Measurements from ENCODE around the gene ASCL1. TPM values are rescaled to one million over a fixed set of nuclear protein-coding genes. Genes with fewer than 3 reads are reported as not detected.

ASCL1 gene
- polyA plus RNA-seq, 1 of the 3 experiments (the other 2 are of a cell fraction) = 0.21 TPM

GRCh38 chr12:102916252-102917025 is 41.0 kb upstream of the ASCL1 start:
- H3K36me3 ChIP-seq (replicated peaks in 1 of 2; ENCODE audit: control insufficient read depth in 1 of 2, insufficient read depth in 2 of 2, low read length in 1 of 2) = no peaks in the 10 kb centered on the region
- no peak overlapping the region for H3K9ac ChIP-seq
- H3K27ac ChIP-seq (ENCODE audit: low read depth in 2 of 2, low read length in 1 of 2) = no peak overlapping the region
- no peaks in the 10 kb centered on the region; a peak in 1 of 4 replicates for H3K4me1 ChIP-seq (ENCODE audit: control insufficient read depth in 1 of 2, insufficient read depth in 2 of 2, low read depth in 1 of 2, low read length in 1 of 2)
- H2AFZ ChIP-seq (ENCODE audit: low read depth) = no peak overlapping the region
- H3F3A ChIP-seq (replicated peaks; ENCODE audit: insufficient read depth) = no peaks in the 10 kb centered on the region
- no peaks in the 10 kb centered on the region for H3K27me3 ChIP-seq (ENCODE audit: insufficient read depth)
- H3K9me2 ChIP-seq = no peaks in the 10 kb centered on the region
- 19% methylated on average over 5 of the region's 5 CpGs for WGBS (ENCODE audit: low lambda C conversion rate)
- H4K20me1 ChIP-seq (ENCODE audit: insufficient read depth) = no peaks in the 10 kb centered on the region
- ChIA-PET CTCF (interaction anchor here (0.9 kb wide), 1 partner anchor 33 kb away, joined by 3 read pairs; no protein-coding TSS in a partner anchor), POLR2A (no interaction called here)
- H3K79me2 ChIP-seq (ENCODE audit: insufficient read depth) = no peaks in the 10 kb centered on the region
- DNase-seq = no peak
- H3K9me3 ChIP-seq = no peaks in the 10 kb centered on the region
- H3K4me3 ChIP-seq (ENCODE audit: low read depth in 2 of 2, low read length in 1 of 2) = no peak overlapping the region
- TF ChIP-seq CHD2 (IDR thresholded peaks at IDR 0.05; ENCODE audit: low read length, partially characterized antibody) = no peak
- TF ChIP-seq PBX3 (IDR thresholded peaks at IDR 0.05) = no peak
- no peak for TF ChIP-seq RFX5 (IDR thresholded peaks at IDR 0.05; ENCODE audit: low read length)
- TF ChIP-seq TCF12 (IDR thresholded peaks at IDR 0.05) = no peak
- no peak for TF ChIP-seq JUND (IDR thresholded peaks at IDR 0.05)
- H3K4me2 ChIP-seq = no peak overlapping the region

GRCh38 chr12:102917026-102917787 is 40.3 kb upstream of the ASCL1 start, which contains the start of gene PAH:
Gene PAH, minus strand, starts transcription at chr12:102917244. Its CDS starts 114 bp downstream, at chr12:102917130.
- Histone ChIP-seq H3K4me2 (no peak within 1 kb of the TSS), H3K4me3 (ENCODE audit: low read depth in 2 of 2, low read length in 1 of 2) (peak within 1 kb of the TSS in 1 of 2 experiments; percentile 12; a peak in 1 of 4 replicates), H3K27ac (ENCODE audit: low read depth in 2 of 2, low read length in 1 of 2) (no peak within 1 kb of the TSS), H3K4me1 (ENCODE audit: control insufficient read depth in 1 of 2, insufficient read depth in 2 of 2, low read depth in 1 of 2, low read length in 1 of 2) (no peaks in the 10 kb centered on the region; a peak in 1 of 4 replicates), H3K36me3 (replicated peaks in 1 of 2; ENCODE audit: control insufficient read depth in 1 of 2, insufficient read depth in 2 of 2, low read length in 1 of 2) (no peaks in the 10 kb centered on the region), H3K9ac (no peak within 1 kb of the TSS), H3K27me3 (ENCODE audit: insufficient read depth) (no peaks in the 10 kb centered on the region), H3K79me2 (ENCODE audit: insufficient read depth) (no peaks in the 10 kb centered on the region), H3K9me3 (no peaks in the 10 kb centered on the region), H4K20me1 (ENCODE audit: insufficient read depth) (no peaks in the 10 kb centered on the region), H2AFZ (ENCODE audit: low read depth) (no peak within 1 kb of the TSS), H3F3A (replicated peaks; ENCODE audit: insufficient read depth) (no peaks in the 10 kb centered on the region), H3K9me2 (no peaks in the 10 kb centered on the region)
- ChIA-PET CTCF (interaction anchor here (0.9 to 2.8 kb wide), 3 partner anchors 32 to 632 kb away, joined by 3 to 13 read pairs (median 4); no protein-coding TSS in a partner anchor), POLR2A (no interaction called here)
- DNase-seq = peak; percentile 14
- 39% methylated on average over 28 of the region's 30 CpGs for WGBS (ENCODE audit: low lambda C conversion rate)
- TF ChIP-seq FOXJ3 (CRISPR knock-in tag; IDR thresholded peaks at IDR 0.05) = no peak

GRCh38 chr12:102918840-102919239 is 38.6 kb upstream of the ASCL1 start:
- Histone ChIP-seq H3K9ac (no peak overlapping the region), H3K27ac (ENCODE audit: low read depth in 2 of 2, low read length in 1 of 2) (no peak overlapping the region), H3K36me3 (replicated peaks in 1 of 2; ENCODE audit: control insufficient read depth in 1 of 2, insufficient read depth in 2 of 2, low read length in 1 of 2) (no peaks in the 10 kb centered on the region), H3K4me2 (no peak overlapping the region), H3K9me2 (no peaks in the 10 kb centered on the region), H2AFZ (ENCODE audit: low read depth) (no peak overlapping the region), H3K9me3 (no peaks in the 10 kb centered on the region), H3K4me3 (ENCODE audit: low read depth in 2 of 2, low read length in 1 of 2) (no peak overlapping the region), H3K79me2 (ENCODE audit: insufficient read depth) (no peaks in the 10 kb centered on the region), H3K4me1 (ENCODE audit: control insufficient read depth in 1 of 2, insufficient read depth in 2 of 2, low read depth in 1 of 2, low read length in 1 of 2) (no peaks in the 10 kb centered on the region; a peak in 1 of 4 replicates), H3F3A (replicated peaks; ENCODE audit: insufficient read depth) (no peaks in the 10 kb centered on the region), H3K27me3 (ENCODE audit: insufficient read depth) (no peaks in the 10 kb centered on the region), H4K20me1 (ENCODE audit: insufficient read depth) (no peaks in the 10 kb centered on the region)
- 22% methylated on average over 2 of the region's 2 CpGs for WGBS (ENCODE audit: low lambda C conversion rate)
- DNase-seq = no peak
- TF ChIP-seq ZBTB33 (IDR thresholded peaks at IDR 0.05; ENCODE audit: borderline replicate concordance, low read depth) (no peak), PBX3 (IDR thresholded peaks at IDR 0.05) (no peak)
- ChIA-PET CTCF (interaction anchor here (0.6 to 2.8 kb wide), 2 partner anchors 30 to 248 kb away, joined by 3 to 13 read pairs; no protein-coding TSS in a partner anchor), POLR2A (no interaction called here)
